Fibroblast of pulmonary artery (primary cell): ENCODE measurements around the gene PNKD.
"Not testable (repeated sequence)": the region's sequence is repeated elsewhere in the genome, so short reads cannot be mapped to it uniquely, and the experiment has no call there.

Experiments used
- DNase-seq: peaks from one replicate; pipeline ENCODE4 v3.0.0-alpha.2; 2010; ENCODE audit warnings: low read depth
- H3K4me3 ChIP-seq: replicated peaks from 2 replicates; pipeline ENCODE4 v1.5.1; 2011; ENCODE audit warnings: low read depth, mild to moderate bottlenecking, control low read depth, low read length, moderate library complexity
- TF ChIP-seq, protein P1 (sequence below): IDR thresholded peaks from 2 replicates; pipeline ENCODE4 v1.5.1; 2011; ENCODE audit warnings: mild to moderate bottlenecking, control low read depth, low read length, inconsistent platforms; ENCODE audit errors: missing control alignments

The PNKD gene

DNA sequence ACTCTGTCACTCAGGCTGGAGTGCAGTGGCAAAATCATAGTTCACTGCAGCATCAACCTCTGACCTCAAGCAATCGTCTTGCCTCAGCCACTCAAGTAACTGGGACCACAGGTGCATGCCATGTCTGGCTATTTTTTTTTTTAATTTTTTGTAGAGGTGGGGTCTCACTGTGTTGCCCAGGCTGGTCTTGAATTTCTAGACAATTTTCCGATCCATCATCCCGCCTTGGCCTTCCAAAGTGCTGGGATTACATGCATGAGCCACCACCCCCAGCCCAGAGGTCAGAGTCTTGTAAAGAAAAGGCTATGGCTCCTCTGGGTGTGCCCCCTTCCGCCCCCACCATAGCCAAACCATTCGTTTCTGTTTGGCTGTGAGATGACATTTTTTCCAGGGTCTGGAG, 35.1 kb downstream of the PNKD start:
- DNase-seq: no peak
- H3K4me3 ChIP-seq: no peak overlapping the region
- TF ChIP-seq, protein P1, sequence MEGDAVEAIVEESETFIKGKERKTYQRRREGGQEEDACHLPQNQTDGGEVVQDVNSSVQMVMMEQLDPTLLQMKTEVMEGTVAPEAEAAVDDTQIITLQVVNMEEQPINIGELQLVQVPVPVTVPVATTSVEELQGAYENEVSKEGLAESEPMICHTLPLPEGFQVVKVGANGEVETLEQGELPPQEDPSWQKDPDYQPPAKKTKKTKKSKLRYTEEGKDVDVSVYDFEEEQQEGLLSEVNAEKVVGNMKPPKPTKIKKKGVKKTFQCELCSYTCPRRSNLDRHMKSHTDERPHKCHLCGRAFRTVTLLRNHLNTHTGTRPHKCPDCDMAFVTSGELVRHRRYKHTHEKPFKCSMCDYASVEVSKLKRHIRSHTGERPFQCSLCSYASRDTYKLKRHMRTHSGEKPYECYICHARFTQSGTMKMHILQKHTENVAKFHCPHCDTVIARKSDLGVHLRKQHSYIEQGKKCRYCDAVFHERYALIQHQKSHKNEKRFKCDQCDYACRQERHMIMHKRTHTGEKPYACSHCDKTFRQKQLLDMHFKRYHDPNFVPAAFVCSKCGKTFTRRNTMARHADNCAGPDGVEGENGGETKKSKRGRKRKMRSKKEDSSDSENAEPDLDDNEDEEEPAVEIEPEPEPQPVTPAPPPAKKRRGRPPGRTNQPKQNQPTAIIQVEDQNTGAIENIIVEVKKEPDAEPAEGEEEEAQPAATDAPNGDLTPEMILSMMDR: no peak

DNA sequence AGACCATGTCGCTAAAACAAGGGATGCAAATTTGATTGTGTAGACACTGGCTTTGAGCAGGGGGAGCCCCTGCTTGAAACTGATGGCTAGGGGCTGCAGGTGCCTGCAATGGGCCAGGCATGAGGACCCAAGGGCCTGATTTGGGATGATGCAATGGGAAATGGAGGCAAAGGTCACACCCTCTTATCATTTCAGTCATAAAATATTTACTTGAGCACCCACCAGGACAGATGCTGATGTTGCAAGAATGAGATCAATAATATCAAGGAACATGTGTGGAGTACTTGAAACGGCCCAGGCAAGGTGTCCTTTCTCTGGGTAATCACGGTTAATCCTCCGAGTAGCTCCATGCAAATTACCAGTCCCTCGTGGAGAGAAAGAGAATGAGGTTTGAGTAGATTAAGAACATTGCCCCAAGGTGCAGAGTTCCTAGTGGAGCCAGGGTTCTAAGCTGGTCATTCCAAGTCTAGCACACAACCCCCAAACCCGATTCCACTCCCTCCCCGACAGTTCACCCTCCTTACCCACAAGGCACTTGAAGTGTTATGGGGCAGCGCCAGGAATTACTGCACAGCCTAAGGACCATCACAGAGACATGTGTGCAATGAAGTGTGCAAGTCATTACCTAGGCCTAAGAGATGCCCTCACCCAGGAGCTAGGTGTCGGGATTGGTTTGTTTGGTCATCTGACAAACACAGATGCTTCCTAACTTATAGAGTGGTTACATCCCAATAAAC, 36.0 kb downstream of the PNKD start:
- no peak overlapping the region for H3K4me3 ChIP-seq
- TF ChIP-seq, protein P1: no peak
- no peak for DNase-seq

DNA sequence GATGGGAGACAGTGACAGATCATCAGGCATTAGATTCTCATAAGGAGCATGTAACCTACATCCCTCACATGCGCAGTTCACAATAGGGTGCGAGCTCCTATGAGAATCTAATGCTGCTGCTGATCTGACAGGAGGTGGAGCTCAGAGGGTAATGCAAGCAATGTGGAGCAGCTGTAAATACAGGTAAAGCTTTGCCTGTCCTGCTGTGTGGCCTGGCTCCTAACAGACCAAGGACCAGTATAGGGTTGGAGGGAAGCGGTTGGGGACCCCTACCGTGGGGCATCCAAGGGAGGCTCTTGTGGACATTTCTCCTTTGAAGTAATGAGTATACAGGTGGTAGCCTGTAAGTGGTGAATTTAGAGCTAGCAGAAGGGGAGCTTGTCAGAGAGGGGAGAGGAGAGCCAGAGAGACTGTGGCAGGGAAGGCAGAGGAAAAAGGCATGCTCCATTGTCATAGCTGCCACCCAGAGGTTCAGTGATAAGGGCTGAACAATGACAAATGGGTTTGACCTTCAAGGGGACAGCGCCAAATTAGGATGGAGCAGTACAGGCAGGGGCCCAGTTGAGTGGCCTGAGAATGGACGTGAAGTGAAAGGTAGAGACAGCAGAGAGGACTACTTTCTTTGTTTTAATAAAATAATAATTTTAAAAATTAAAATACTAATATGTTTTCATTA, 37.2 kb downstream of the PNKD start:
- H3K4me3 ChIP-seq: no peak overlapping the region
- DNase-seq: no peak
- TF ChIP-seq, protein P1: no peak

DNA sequence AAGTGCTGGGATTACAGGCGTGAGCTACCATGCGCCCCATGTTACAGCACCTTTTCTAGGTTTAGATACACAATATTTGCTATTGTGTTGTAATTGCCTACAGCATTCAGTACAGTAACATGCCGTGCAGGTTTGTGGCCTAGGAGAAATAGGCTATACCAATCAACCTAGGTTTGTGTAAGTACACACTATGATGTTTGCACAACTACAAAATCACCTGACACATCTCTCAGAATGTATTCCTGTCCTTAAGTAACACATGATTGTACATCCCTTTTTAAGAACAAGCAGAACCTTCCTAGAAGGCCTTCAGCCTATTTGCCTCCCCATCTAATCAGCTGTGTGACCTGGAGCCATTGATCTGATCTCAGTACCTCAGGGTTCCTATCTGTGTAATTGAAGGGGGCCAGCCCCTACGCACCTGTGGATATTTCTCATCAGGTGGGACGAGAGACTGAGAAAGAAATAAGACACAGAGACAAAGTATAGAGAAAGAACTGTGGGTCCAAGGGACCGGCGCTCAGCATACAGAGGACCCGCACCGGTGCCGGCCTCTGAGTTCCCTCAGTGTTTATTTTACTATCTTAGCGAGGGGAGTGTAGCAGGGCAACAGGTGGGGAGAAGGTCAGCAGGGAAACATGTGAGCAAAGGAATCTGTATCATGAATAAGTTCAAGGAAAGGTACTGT, 40.7 kb downstream of the PNKD start:
- no peak overlapping the region for H3K4me3 ChIP-seq
- no peak for DNase-seq
- TF ChIP-seq, protein P1: no peak

DNA sequence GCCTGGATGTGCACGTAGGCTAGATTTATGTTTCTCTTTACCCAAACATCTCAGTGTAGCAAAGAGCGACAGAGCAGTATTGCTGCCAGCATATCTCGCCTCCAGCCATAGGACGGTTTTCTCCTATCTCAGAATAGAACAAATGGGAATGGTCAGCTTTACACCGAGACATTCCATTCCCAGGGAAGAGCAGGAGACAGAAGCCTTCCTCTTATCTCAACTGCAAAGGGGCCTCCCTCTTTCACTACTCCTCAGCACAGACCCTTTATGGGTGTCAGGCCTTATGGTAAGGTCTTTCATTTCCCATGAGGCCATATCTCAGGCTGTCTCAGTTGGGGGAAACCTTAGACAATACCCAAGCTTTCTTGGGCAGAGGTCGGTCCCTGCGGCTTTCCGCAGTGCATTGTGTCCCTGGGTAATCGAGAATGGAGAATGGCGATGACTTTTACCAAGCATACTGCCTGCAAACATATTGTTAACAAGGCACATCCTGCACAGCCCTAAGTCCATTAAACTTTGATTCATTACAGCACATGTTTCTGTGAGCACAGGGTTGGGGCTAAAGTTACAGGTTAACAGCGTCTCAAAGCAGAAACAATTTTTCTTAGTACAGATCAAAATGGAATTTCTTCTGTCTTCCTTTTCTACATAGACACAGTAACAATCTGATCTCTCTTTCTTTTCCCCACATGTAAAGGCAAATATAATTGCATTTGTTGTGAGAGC, 41.4 kb downstream of the PNKD start:
- H3K4me3 ChIP-seq, DNase-seq: not testable (repeated sequence)

DNA sequence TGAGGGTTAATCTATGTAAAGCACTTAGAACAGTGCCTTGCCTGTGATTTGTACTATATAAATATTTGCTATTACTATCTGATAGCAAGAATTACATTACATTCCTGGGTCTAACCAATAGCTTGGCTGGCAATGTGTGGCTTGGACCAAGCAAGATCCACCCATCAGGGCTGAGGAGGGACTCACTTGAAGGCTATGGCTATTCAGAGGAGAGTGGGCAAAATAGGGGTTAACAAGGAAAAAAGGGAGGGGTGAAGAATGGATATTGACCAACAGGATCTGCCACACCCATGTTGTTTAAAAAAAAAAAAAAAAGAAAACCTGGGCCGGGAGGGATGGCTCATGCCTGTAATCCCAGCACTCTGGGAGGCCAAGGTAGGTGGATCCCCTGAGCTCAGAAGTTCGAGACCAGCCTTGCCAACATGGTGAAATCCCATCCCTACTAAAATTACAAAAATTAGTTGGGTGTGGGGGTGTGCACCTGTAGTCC, 42.0 kb downstream of the PNKD start:
- TF ChIP-seq, protein P1: no peak
- no peak for DNase-seq
- H3K4me3 ChIP-seq: no peak overlapping the region

DNA sequence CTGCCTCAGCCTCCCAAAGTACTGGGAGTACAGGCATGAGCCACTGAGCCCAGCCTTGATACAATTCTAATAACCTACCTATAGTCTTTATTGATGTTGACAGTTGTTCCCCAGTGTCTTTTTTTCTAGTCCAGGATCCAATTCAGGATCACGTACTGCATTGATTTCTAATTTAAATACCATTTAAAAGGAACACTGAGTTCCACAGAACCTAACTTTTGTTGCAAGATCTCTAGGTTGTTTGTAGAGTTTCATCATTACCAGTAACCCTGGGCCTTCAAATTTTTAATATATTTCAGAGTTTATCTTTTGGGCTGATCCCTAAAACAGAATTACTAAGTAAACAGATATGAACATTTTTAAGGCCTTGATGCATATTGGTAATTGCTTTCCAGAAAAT, 43.0 kb downstream of the PNKD start:
- TF ChIP-seq, protein P1: no peak
- H3K4me3 ChIP-seq: no peak overlapping the region
- DNase-seq: no peak

DNA sequence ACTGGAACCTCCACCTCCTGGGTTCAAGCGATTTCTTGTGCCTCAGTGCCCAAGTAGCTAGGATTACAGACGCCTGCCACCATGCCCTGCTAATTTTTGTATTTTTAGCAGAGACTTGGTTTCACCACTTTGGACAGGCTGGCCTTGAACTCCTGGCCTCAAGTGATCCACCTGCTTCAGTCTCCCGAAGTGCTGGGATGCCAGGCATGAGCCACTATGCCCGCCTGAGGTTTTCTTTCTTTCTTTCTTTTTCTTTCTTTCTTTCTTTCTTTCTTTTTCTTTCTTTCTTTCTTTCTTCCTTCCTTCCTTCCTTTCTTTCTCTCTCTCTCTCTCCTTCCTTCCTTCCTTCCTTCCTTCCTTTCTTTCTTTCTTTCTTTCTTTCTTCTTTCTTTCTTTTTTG, 44.4 kb downstream of the PNKD start:
- H3K4me3 ChIP-seq, DNase-seq: not testable (repeated sequence)
